K562 (cell line): Measurements from ENCODE around the gene TMEM30A. TPM values are rescaled to one million over a fixed set of nuclear protein-coding genes. Genes with fewer than 3 reads are reported as not detected.
A peak's percentile ranks its signal among the peaks of the same experiment; 100 is the strongest.

Experiments used
- ATAC-seq: fragments of 200-7000 bp; cut with Tn5 transposase; 3 replicates; pipeline ENCODE4 v1.9.1; 2020; ENCODE audit warnings: moderate library complexity
- BruUV-seq: library from RNA; stranded (reverse); fragments of 400-500 nt; replicated peaks from 2 replicates; lab custom pipeline; 2021; lab: Mats Ljungman, UMichigan
- CTCF ChIA-PET: fragments of 300-600 bp; formaldehyde crosslinking; extraction: SDS; loops from one replicate; lab custom pipeline; 2021; ENCODE audit warnings: low intra/inter-chr PET ratio; lab: Yijun Ruan, JAX
- POLR2A ChIA-PET: fragments of 300-600, 350-650 bp; sonication (Branson Sonifier 250); formaldehyde crosslinking; extraction: SDS; loops from one replicate; lab custom pipeline; 2021; ENCODE audit warnings: antibody characterized with exemption, inconsistent platforms; lab: Yijun Ruan, JAX
- DNase-seq, 4 experiments: peaks; one replicate each; pipeline versions ENCODE4 v3.0.0 to v3.0.0-alpha.2; 2011 to 2018; ENCODE audit warnings: low spot score in 3 of 4, mixed read lengths in 3 of 4; ENCODE audit errors: extremely low read depth in 1 of 4
- FAIRE-seq: peaks from 2 replicates; lab custom pipeline; 2011; peaks lifted over from hg19 to GRCh38; lab: Jason Lieb, UNC
- H2AFZ ChIP-seq: 2 replicates; pipeline ENCODE4 v1.6.0; 2011; ENCODE audit warnings: low read depth, low read length, control low read depth, inconsistent platforms
- H3K27ac ChIP-seq: fragments of 200-600 bp; 3 replicates; pipeline ENCODE4 v1.8.0; 2011; ENCODE audit warnings: low read depth, mild to moderate bottlenecking, control low read depth, inconsistent platforms, low read length, moderate library complexity, mixed read lengths; ENCODE audit errors: extremely low read depth
- H3K27me3 ChIP-seq, 2 experiments: fragments of 300-600 bp in 1 of 2; 2 replicates in 1 of 2; 3 replicates in 1 of 2; pipeline versions ENCODE4 v1.6.0 to v1.8.0; 2011; ENCODE audit warnings: inconsistent platforms in 2 of 2, low read length in 2 of 2, mild to moderate bottlenecking in 1 of 2, mixed read lengths in 1 of 2, moderate library complexity in 1 of 2; ENCODE audit not compliant: control insufficient read depth in 2 of 2, insufficient read depth in 2 of 2
- H3K36me3 ChIP-seq: fragments of 300-600 bp; 3 replicates; pipeline ENCODE4 v1.8.0; 2011; ENCODE audit warnings: mild to moderate bottlenecking, low read length, inconsistent platforms; ENCODE audit not compliant: control insufficient read depth, insufficient read depth
- H3K4me1 ChIP-seq, 2 experiments: fragments of 200-600 bp in 1 of 2; replicated peaks in 1 of 2; 2 replicates in 1 of 2; 3 replicates in 1 of 2; pipeline versions ENCODE4 v1.5.1 to v1.8.0; 2011; ENCODE audit warnings: inconsistent platforms in 2 of 2, low read length in 2 of 2, mild to moderate bottlenecking in 1 of 2, mixed read lengths in 1 of 2, moderate library complexity in 1 of 2; ENCODE audit not compliant: control insufficient read depth in 2 of 2, insufficient read depth in 2 of 2
- H3K4me2 ChIP-seq: 2 replicates; pipeline ENCODE4 v1.6.1; 2011; ENCODE audit warnings: low read length, control low read depth, inconsistent platforms, mixed read lengths; ENCODE audit not compliant: insufficient read depth
- H3K4me3 ChIP-seq: fragments of 200-600 bp; sonication (generic), shearing (Covaris generic); 2 replicates; pipeline ENCODE4 v1.5.1; 2016; ENCODE audit warnings: control low read depth, inconsistent platforms
- H3K79me2 ChIP-seq: fragments of 200-600 bp; 3 replicates; pipeline ENCODE4 v1.8.0; 2011; ENCODE audit warnings: low read length, inconsistent platforms; ENCODE audit not compliant: control insufficient read depth, insufficient read depth
- H3K9ac ChIP-seq, 2 experiments: 2 replicates each; pipeline versions ENCODE4 v1.6.0 to v1.6.1; 2011; ENCODE audit warnings: low read depth in 2 of 2, low read length in 2 of 2, control low read depth in 1 of 2, inconsistent platforms in 1 of 2, mild to moderate bottlenecking in 1 of 2, mixed read lengths in 1 of 2; ENCODE audit not compliant: insufficient read depth in 1 of 2
- H3K9me1 ChIP-seq: one replicate; pipeline ENCODE4 v1.6.0; 2011; ENCODE audit warnings: inconsistent platforms, mild to moderate bottlenecking, low read length, moderate library complexity; ENCODE audit not compliant: control insufficient read depth, insufficient read depth
- H3K9me3 ChIP-seq: replicated peaks from 2 replicates; pipeline ENCODE4 v1.5.1; 2011; ENCODE audit warnings: low read depth, low read length, inconsistent platforms; ENCODE audit not compliant: control insufficient read depth, insufficient read depth
- H4K20me1 ChIP-seq: replicated peaks from 2 replicates; pipeline ENCODE4 v1.6.1; 2011; ENCODE audit warnings: low read length, inconsistent platforms, mixed read lengths; ENCODE audit not compliant: control insufficient read depth, insufficient read depth
- CSDE1 ChIP-seq, 2 experiments: fragments of 450-650 bp; IDR thresholded peaks; 2 replicates each; pipeline ENCODE4 v1.6.1; 2016; ENCODE audit warnings: mild to moderate bottlenecking in 1 of 2
- DMBX1 ChIP-seq: fragments of 250-450 bp; sonication (Bioruptor Pico); IDR thresholded peaks from 2 replicates; pipeline ENCODE4 v1.8.0; 2022; ENCODE audit warnings: inconsistent platforms, mild to moderate bottlenecking, moderate library complexity, borderline replicate concordance
- GABPA ChIP-seq: fragments of 200-800 bp; sonication (Bioruptor generic); conservative IDR thresholded peaks from 2 replicates; pipeline ENCODE4 v1.6.1; 2016; ENCODE audit warnings: low read depth, missing genetic modification characterization, missing compliant biosample characterization
- GATAD2B ChIP-seq: fragments of 450-650 bp; IDR thresholded peaks from 2 replicates; pipeline ENCODE4 v1.6.1; 2017; ENCODE audit warnings: mild to moderate bottlenecking, borderline replicate concordance
- HBP1 ChIP-seq: fragments of 450-650 bp; formaldehyde crosslinking; IDR thresholded peaks from 2 replicates; pipeline ENCODE4 v1.4.0; 2022; ENCODE audit warnings: missing genetic modification characterization
- MAX ChIP-seq: sonication (generic); formaldehyde crosslinking; IDR thresholded peaks from 2 replicates; pipeline ENCODE4 v1.9.0; 2022; ENCODE audit warnings: mild to moderate bottlenecking, missing genetic modification reagents
- MNT ChIP-seq, 2 experiments: fragments of 450-650 bp; conservative IDR thresholded peaks; 2 replicates each; pipeline ENCODE4 v1.6.1; 2017; ENCODE audit warnings: mild to moderate bottlenecking in 2 of 2, moderate library complexity in 2 of 2
- NFATC3 ChIP-seq: fragments of 450-650 bp; IDR thresholded peaks from 2 replicates; pipeline ENCODE4 v1.6.1; 2017; ENCODE audit warnings: mild to moderate bottlenecking
- NR1H2 ChIP-seq: sonication (generic); formaldehyde crosslinking; IDR thresholded peaks from 2 replicates; pipeline ENCODE4 v1.4.0; 2020; ENCODE audit warnings: mild to moderate bottlenecking, missing genetic modification reagents
- POLR2AphosphoS2 ChIP-seq: IDR thresholded peaks from 2 replicates; pipeline ENCODE4 v1.6.1; 2012; ENCODE audit warnings: low read length, improper control_type of control experiment
- SFPQ ChIP-seq: fragments of 200-400 bp; formaldehyde crosslinking; IDR thresholded peaks from 2 replicates; pipeline ENCODE4 v1.6.1; 2017; ENCODE audit warnings: mild to moderate bottlenecking, low read depth, low read length, moderate library complexity
- SMAD4 ChIP-seq: fragments of 250-450 bp; sonication (Bioruptor Pico); conservative IDR thresholded peaks from 2 replicates; pipeline ENCODE4 v1.8.0; 2021; ENCODE audit warnings: inconsistent platforms, mild to moderate bottlenecking, moderate library complexity
- SPI1 ChIP-seq: IDR thresholded peaks from 2 replicates; pipeline ENCODE4 v1.6.1; 2011; ENCODE audit warnings: low read depth, low read length, control low read depth, borderline replicate concordance
- TAF7 ChIP-seq: fragments of 450-650 bp; IDR thresholded peaks from 2 replicates; pipeline ENCODE4 v1.6.1; 2016; ENCODE audit warnings: missing genetic modification characterization, missing compliant biosample characterization
- TFE3 ChIP-seq: fragments of 450-650 bp; formaldehyde crosslinking; IDR thresholded peaks from 2 replicates; pipeline ENCODE4 v1.4.0; 2020; ENCODE audit warnings: mild to moderate bottlenecking, mixed read lengths
- XRCC3 ChIP-seq: fragments of 450-650 bp; IDR thresholded peaks from 2 replicates; pipeline ENCODE4 v1.6.1; 2017; ENCODE audit warnings: mild to moderate bottlenecking, moderate library complexity
- WGBS: fragments of 100-300 bp; shearing (Covaris generic); methylation state at CpG from one replicate; pipeline ENCODE4 v1.1.6; 2016; ENCODE audit warnings: low coverage, mixed read lengths; ENCODE audit not compliant: insufficient coverage; ENCODE audit errors: missing lambda C conversion rate; 5-methylcytosine and 5-hydroxymethylcytosine counted together
- in situ Hi-C: fragments of 300-500 bp; cut with MboI; formaldehyde crosslinking; loops from 4 replicates; pipeline ENCODE4 v1.15.0; 2018; ENCODE audit warnings: inconsistent platforms, mixed read lengths
- intact Hi-C: fragments of 100-400 bp; cut with micrococcal nuclease; formaldehyde crosslinking; loops from 2 replicates; pipeline ENCODE4 v1.14.2; 2022
- polyA plus RNA-seq, 8 experiments: library from polyadenylated mRNA; depleted of rRNA in 4 of 8; stranded (reverse) in 5 of 8; unstranded in 3 of 8; fragments of >200 nt; fragmentation: Nextera tagmentation in 2 of 8; fragmentation: Illumina TruSeq in 1 of 8; extraction: Ambion mirVana in 2 of 8; extraction: Trizol in 1 of 8; gene quantifications; 2 replicates each; pipeline versions ENCODE4 v1.2.1 to v1.2.3, GENCODE V29; 2011 to 2014; ENCODE audit warnings: inconsistent platforms in 1 of 8, missing spikeins in 1 of 8
- total RNA-seq, 7 experiments: library from RNA; depleted of rRNA in 6 of 7; stranded (reverse); fragments of >200 nt in 6 of 7; fragmentation: Illumina TruSeq in 2 of 7; extraction: Trizol in 2 of 7; gene quantifications; 2 replicates each; pipeline versions ENCODE4 v1.2.1 to v1.2.3, GENCODE V29; 2011 to 2021; ENCODE audit warnings: low replicate concordance in 1 of 7

Gene TMEM30A
- total and polyA plus RNA-seq, 9 of the 15 experiments (the other 6 are each of a cell fraction or from before 2014, with no cell fraction given) = 6.5 to 31.2 (median 16.3) TPM

- Histone ChIP-seq H3K4me1 (peaks cover 0 to 11% of the 10 kb centered on the region in 2 experiments; a peak in 3 of 5 replicates), H3K9ac (peak overlapping the region; percentile 83 to 89), H3K9me3 (no peaks in the 10 kb centered on the region), H3K4me2 (peak overlapping the region; percentile 95), H3K4me3 (peak overlapping the region; percentile 95), H3K36me3 (peaks cover 4% of the 10 kb centered on the region; the same call in 1 of the 3 replicates), H3K27me3 (no peaks in the 10 kb centered on the region), H2AFZ (peak overlapping the region; percentile 81), H3K9me1 (no peaks in the 10 kb centered on the region), H3K79me2 (peaks cover 77% of the 10 kb centered on the region), H4K20me1 (no peaks in the 10 kb centered on the region; the same call in 1 of the 2 replicates), H3K27ac (peak overlapping the region; percentile 89)
- no peak for FAIRE-seq
- ChIA-PET CTCF (no interaction called here), POLR2A (interaction anchor here (0.6 to 1.6 kb wide), 4 partner anchors 9 to 318 kb away, joined by 3 to 5 read pairs (median 4); partner anchors contain the start of gene COX7A2)
- in situ Hi-C loops = no loop called here
- TSS peak; percentile 85 for BruUV-seq
- intact Hi-C loops = loop anchor here (10.0 kb wide), 2 partner anchors 320 to 1760 kb away; partner anchors contain the start of genes EEF1A1 and SENP6
- WGBS = 0% methylated on average over 6 of the region's 6 CpGs
- peak in 1 of 4 experiments; percentile 11 for DNase-seq
- peak; percentile 3 for ATAC-seq
- TF ChIP-seq NFATC3 (0 out of 2 replicates have a peak, but pooled peaks have one; percentile 48), MNT (conservative IDR thresholded peaks at IDR 0.05) (0 out of 4 replicates have a peak, but pooled peaks of 1 of the 2 experiments have one; percentile 11), XRCC3 (no peak), POLR2AphosphoS2 (no peak), SFPQ (no peak), TAF7 (tag) (no peak), GABPA (no peak), MAX (CRISPR knock-in tag) (no peak), GATAD2B (0 out of 2 replicates have a peak, but pooled peaks have one; percentile 11), DMBX1 (CRISPR knock-in tag) (no peak), SMAD4 (0 out of 2 replicates have a peak, but pooled peaks have one; percentile 3), TFE3 (no peak), HBP1 (CRISPR knock-in tag) (no peak), SPI1 (peak; percentile 57), NR1H2 (no peak), CSDE1 (IDR thresholded peaks at IDR 0.05) (no peak)
Observed at GRCh38 chr6:75285283-75285639, 669 bp upstream of the TMEM30A start.
